Measurements from ENCODE around the gene TP53AIP1.
"Not testable (repeated sequence)": the region's sequence is repeated elsewhere in the genome, so short reads cannot be mapped to it uniquely, and the experiment has no call there.

TP53AIP1 gene

GRCh38 chr11:128925250-128925600 is 17.4 kb downstream of the TP53AIP1 start:
- no peak for DNase-seq (ENCODE audit: low read depth)

DNA sequence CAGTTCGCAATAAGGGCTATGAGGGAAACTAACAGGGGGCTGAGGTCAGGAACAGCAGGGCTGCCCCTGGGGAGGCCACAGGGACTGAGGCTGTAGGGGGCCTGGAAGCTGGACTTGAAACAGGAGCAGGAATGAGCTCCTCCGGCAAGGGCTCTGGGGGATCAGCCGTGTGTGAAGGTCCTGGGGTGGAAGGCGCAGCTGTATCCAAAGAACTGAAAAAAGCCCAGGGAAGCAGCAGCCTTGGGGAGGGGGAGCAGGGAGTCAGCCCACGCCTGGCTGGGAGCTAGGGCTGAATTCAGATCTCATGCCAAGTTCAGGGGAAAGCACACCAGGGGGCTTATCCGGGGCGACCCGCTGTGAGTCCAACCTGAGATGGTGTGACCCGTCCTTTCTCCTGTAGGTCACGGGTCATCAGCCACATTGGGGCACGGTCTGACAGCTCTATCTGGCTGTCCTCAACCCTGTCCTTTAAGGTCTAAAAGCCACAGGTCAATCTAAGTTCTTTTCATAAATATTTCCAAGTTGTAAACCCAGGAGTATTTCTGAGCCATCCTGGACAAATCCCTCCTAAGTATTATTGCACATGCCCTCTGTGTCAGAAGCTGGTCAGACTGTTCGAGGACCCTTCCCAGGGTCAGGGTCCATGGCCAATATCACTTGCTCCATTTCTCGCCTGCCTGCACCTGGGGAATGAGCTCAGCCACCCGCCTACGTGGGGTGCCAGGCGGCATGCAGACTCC is 18.0 kb downstream of the TP53AIP1 start:
- no peak for DNase-seq (ENCODE audit: low read depth)

- no peak for DNase-seq (ENCODE audit: low read depth)
These were observed 18.6 kb downstream of the TP53AIP1 start for GRCh38 chr11:128924104-128924503.

DNA sequence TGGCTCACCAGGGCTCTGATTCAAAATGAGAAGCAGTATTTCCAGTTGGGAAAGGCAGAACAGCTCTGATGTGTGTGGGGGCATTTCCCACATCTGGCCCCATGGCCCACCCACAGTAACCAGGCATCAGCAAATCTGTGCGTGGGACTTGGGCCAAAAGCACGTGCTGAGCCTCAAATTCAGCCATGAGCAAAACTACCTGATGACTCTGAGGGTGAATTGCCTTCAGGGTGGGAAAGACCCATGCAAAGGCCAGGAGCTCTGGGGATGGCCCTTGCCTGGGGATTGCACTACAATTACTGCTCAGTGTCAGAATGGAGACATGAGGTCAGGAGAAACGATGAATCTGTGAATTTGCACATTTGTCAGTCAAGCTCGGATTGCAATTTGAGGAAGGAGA is 20.9 kb downstream of the TP53AIP1 start:
- no peak for DNase-seq (ENCODE audit: low read depth)

DNA sequence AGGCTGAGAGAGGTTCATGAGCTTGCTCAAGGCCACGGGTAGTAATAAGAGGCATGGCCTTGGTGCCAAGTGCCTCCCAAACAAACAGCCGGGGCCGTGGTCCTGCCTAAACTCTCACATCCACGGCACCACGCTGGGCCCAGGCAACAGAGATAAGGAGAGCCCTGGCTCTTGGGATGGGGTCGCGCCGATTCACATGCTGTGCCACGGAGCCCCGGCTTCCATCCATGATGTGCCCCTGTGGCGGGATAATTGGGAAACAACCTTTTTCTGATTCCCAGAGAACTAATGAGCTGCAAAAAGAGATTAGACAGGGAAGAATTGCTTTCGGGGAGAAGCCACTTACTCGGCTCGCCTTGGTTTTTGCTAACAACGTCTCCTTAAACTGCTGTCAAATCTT is 22.0 kb downstream of the TP53AIP1 start:
- DNase-seq (ENCODE audit: low read depth), result no peak

GRCh38 chr11:128919635-128920034 is 23.0 kb downstream of the TP53AIP1 start:
- DNase-seq (ENCODE audit: low read depth), result not testable (repeated sequence)

DNA sequence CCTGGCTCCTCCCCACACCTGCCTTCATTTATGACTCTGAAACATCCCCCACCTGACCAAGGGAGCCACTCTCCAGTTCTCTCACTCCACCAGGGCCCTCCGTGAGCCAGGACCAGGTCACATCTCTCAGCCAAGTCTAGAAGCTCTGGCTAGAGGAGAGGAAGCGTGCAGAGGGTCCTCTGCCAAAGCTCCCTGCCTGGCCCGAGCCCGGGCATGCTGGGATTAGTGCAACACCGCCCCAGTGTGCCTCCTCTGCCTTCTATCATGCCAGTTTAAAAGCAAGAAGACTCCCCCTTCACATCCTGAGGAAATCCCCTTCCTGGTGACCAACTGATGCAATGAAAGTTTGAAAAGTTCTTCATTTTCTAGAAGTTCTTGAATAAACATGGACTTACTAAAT is 23.5 kb downstream of the TP53AIP1 start:
- no peak for DNase-seq (ENCODE audit: low read depth)

DNA sequence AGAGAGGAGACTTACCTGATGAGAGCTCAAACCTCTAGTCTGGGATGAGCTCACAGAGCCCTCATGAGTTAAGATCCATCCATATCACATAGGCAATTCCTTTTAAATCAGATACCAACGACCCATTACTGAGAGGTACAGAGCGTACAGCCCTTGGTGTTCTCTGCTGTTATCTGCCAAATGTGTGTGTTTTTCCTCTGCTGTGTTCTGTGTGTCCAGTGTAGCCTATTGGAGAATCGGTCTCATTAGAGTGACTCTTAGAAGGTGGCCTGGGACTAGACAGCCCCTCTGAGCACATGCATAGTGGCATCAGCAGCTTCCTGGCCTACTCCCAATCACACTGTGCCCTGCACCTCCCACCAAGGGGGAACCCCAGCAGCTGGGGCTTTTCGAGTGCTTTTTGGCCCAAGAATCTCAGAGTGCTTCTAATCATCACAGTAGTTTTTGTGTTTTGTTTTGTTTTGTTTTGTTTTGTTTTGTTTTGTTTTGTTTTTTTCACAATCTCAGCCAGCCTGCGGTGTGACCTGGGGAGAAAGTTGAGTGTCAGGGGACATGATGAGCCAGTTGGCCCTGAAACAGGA is 25.4 kb downstream of the TP53AIP1 start:
- DNase-seq (ENCODE audit: low read depth), result no peak

- no peak for DNase-seq (ENCODE audit: low read depth)
These were observed 26.0 kb downstream of the TP53AIP1 start for GRCh38 chr11:128916681-128917080.

GRCh38 chr11:128916037-128916572 is 26.6 kb downstream of the TP53AIP1 start:
- DNase-seq (ENCODE audit: low read depth), result no peak

DNA sequence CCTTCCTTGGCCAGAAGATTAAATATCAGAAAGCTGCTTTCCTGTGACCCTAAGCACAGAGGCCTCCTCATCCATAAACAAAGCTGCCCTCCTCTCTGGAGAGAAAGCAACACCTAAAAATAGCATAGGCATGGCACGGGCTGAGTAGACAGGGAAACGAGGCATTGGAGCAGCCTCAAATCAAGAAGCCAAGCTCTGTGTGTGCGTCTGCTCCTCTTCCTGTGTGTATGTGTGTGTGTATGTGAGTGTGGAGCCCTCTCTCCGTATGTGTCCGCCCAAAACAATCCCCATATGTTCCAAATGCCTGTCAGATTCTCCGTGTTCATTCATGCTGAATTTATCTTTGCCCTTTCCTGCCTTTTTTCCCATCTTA is 27.5 kb downstream of the TP53AIP1 start:
- no peak for DNase-seq (ENCODE audit: low read depth)

DNA sequence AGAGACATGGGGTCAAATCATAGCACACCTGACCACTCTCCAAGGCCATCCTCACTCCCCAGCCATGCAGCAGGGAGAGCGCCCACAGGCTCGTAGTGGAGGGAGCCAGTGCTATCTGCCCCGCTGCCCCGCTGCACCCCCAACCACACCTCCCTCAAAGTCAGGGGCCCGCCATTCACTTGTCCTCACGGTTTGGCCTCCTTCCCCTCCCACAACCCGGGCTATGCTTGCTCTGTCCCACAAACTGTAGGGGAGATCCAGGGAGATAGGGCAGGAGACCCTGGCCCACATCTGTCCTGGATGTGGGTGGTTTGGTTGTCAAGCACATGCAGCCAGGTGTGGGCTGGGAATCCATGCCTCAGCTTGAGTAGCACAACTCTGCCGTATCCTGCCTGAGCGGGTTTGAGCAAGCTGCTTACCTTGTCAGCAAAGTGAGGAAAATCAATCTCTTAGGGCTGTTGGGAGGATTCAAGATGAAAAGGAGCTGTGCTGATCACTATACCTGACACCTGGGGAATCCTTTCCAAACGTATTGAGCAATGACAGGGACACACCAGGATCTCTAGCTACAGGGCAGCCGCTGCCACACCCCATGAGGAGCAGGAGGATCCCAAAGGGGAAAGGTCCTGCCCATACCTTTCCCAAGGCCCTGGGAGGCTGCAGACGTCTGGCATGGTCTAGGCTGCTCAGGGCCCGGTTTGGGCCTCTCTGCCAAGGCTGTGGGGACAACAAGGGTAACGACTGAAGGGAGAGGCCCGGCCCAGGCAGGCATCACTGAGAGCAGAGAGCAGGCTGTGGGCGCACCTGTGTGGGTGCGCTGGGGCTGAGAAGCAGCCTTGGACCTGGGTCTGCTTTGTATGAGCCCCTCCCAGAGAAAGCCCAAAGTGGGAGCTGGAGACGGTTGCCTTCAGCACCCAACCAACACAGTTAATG is 28.2 kb downstream of the TP53AIP1 start:
- no peak for DNase-seq (ENCODE audit: low read depth)

- DNase-seq (ENCODE audit: low read depth), result no peak
These were observed 28.9 kb downstream of the TP53AIP1 start for GRCh38 chr11:128913806-128914205.

- DNase-seq (ENCODE audit: low read depth), result no peak
These were observed 31.0 kb downstream of the TP53AIP1 start for GRCh38 chr11:128911701-128912100.

GRCh38 chr11:128911239-128911638 is 31.4 kb downstream of the TP53AIP1 start:
- no peak for DNase-seq (ENCODE audit: low read depth)

GRCh38 chr11:128910576-128910975 is 32.1 kb downstream of the TP53AIP1 start:
- DNase-seq (ENCODE audit: low read depth), result no peak

DNA sequence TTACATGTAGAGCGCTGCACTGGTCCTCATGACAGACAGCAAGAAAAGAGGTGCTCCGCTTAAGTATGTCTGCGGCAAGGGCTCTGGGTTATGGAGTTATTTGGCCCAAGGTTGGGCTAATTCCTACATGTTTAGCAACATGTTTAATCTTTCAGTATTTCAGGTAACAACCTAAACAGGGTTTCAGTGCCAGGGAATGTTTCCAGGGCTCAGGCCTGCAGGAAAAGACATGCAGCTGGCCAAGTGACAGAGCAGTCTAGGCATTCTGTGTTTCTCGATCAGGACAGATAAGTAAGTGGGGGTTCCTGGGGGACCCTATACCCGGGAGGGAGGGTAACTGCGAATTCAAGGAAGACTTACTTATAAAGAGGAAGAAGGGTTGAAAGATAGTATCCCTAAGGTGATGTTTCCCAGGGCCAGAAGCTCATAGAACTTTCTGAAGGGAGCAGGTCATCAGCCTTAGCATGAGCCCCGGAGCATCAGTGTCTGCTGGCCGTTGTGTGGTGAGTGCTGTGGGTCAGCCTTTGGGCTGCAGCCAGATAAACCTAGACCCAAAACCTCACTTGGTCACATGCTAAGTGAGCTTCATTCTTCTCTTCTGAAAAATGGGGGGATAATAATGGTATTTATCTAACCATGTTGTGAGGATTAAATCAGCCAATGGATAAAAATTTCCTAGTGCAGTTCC is 33.1 kb downstream of the TP53AIP1 start:
- no peak for DNase-seq (ENCODE audit: low read depth)

DNA sequence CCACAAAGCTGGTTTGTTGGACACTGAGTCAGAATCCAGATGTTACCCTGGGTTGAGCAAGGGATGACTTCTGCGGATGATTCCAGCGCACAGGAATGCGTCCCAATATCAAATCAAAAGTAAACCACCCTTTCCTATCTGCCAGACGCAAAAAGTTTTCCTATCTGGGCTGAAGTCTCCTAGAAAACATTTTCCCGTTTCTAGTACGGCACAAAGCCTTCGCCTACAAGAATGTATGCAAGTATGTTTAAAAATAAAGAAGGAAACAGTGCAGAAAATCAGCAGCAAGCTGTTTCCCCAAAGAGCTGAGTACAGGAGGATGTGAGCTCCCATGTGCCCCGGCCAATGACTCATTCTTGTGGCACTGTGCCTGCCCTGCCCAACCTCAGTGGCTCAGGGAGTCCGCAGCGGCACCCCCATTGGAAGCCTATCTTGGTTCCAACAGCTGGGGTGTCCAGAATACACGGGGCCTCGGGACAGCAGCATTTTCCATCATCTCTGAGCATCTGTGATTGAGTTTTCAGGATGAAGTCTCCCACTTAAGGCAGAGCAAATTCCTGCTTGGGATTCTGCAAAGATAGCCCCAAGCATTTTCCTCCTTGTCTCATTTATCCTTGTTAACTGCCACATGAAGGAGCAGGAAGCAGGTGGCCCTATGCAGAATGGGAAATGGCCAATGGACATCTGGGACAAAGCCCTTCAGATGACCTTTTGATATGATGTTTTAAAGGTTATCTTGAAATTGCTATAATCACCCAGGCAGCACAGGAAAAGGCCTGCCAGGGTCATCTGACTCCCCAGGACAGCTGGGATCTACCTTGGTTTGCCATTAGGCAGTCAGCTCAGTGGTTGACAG is 34.1 kb downstream of the TP53AIP1 start:
- no peak for DNase-seq (ENCODE audit: low read depth)

- DNase-seq (ENCODE audit: low read depth), result no peak
These were observed 35.1 kb downstream of the TP53AIP1 start for GRCh38 chr11:128907585-128907984.

- DNase-seq (ENCODE audit: low read depth), result no peak
These were observed 36.3 kb downstream of the TP53AIP1 start for GRCh38 chr11:128906185-128907050.
